Uterus (tissue), 4 donors: ENCODE measurements around the gene IGFL1. TPM values are rescaled to one million over a fixed set of nuclear protein-coding genes. Genes with fewer than 3 reads are reported as not detected.
"Not testable (repeated sequence)": the region's sequence is repeated elsewhere in the genome, so short reads cannot be mapped to it uniquely, and the experiment has no call there.

ENCODE experiments used
- DNase-seq, 2 donors: peaks; one replicate each; pipeline ENCODE4 v3.0.0-alpha.2; 2019 to 2020
- H3K27ac ChIP-seq, 2 donors: fragments of 200-600 bp; sonication (generic); 1 replicate in 1 of 2; 2 replicates in 1 of 2; pipeline ENCODE4 v1.5.1; 2016 to 2018
- H3K27me3 ChIP-seq, 2 donors: fragments of 200-600 bp; sonication (generic); one replicate each; pipeline ENCODE4 v1.5.1; 2018 to 2019; ENCODE audit warnings: control low read depth in 1 of 2
- H3K36me3 ChIP-seq, 2 donors: fragments of 200-600 bp; sonication (generic); one replicate each; pipeline ENCODE4 v1.5.1; 2019; ENCODE audit warnings: control low read depth in 1 of 2
- H3K4me1 ChIP-seq, 2 donors: fragments of 200-600 bp; sonication (generic); one replicate each; pipeline ENCODE4 v1.5.1; 2018 to 2019; ENCODE audit warnings: control low read depth in 1 of 2
- H3K4me3 ChIP-seq, 2 donors: fragments of 200-600 bp; sonication (generic); 1 replicate in 1 of 2; 2 replicates in 1 of 2; pipeline ENCODE4 v1.5.1; 2018 to 2019; ENCODE audit warnings: mild to moderate bottlenecking in 1 of 2
- H3K9me3 ChIP-seq, 2 donors: fragments of 200-600 bp; sonication (generic); one replicate each; pipeline ENCODE4 v1.5.1; 2019; ENCODE audit warnings: control low read depth in 1 of 2
- CTCF ChIP-seq, 4 experiments: fragments of 200-600 bp in 2 of 4; fragments of 450-650 bp in 2 of 4; sonication (generic) in 2 of 4; IDR thresholded peaks; one replicate each; pipeline ENCODE4 v1.5.1; 2016 to 2019; ENCODE audit warnings: antibody characterized with exemption in 4 of 4, mild to moderate bottlenecking in 2 of 4, moderate library complexity in 1 of 4
- POLR2A ChIP-seq, 2 donors: fragments of 450-650 bp; IDR thresholded peaks; one replicate each; pipeline ENCODE4 v1.6.1; 2016; ENCODE audit warnings: antibody characterized with exemption in 2 of 2, mild to moderate bottlenecking in 1 of 2, moderate library complexity in 1 of 2
- intact Hi-C: fragments of 100-400 bp; cut with DNase I; formaldehyde crosslinking; loops from one replicate; pipeline ENCODE4 v1.15.1; 2023; ENCODE audit warnings: low total_unique reads
- total RNA-seq, 4 donors: library from RNA; depleted of rRNA in 3 of 4; stranded (reverse); fragments of >200 nt in 3 of 4; gene quantifications; one replicate each; pipeline versions ENCODE4 v1.1.0 to v1.2.4, GENCODE V29; 2014 to 2023
- donor health status: DM: yes; HTN: yes; CAD: no.

IGFL1 gene
- total RNA-seq, 4 donors from 2014 or later, result not detected

- intact Hi-C loops, result no loop called here
Observed at GRCh38 chr19:46186101-46186716, 43.3 kb upstream of the IGFL1 start.

GRCh38 chr19:46186717-46187101 lies 42.8 kb upstream of the IGFL1 start:
- TF ChIP-seq POLR2A (IDR thresholded peaks at IDR 0.05) (no peak), CTCF (IDR thresholded peaks at IDR 0.05) (no peak)
- intact Hi-C loops, result no loop called here
- H3K27me3 ChIP-seq, result no peaks in the 10 kb centered on the region
- H3K27ac ChIP-seq, result no peak overlapping the region
- H3K36me3 ChIP-seq, result no peaks in the 10 kb centered on the region
- no peaks in the 10 kb centered on the region for H3K4me1 ChIP-seq
- H3K9me3 ChIP-seq, result no peaks in the 10 kb centered on the region
- no peak for DNase-seq
- no peak overlapping the region for H3K4me3 ChIP-seq

More at GRCh38 chr19:46186101-46186716, 43.3 kb upstream of the IGFL1 start:
- Histone ChIP-seq H3K4me1 (no peaks in the 10 kb centered on the region), H3K36me3 (no peaks in the 10 kb centered on the region), H3K27me3 (no peaks in the 10 kb centered on the region), H3K9me3 (no peaks in the 10 kb centered on the region), H3K27ac (no peak overlapping the region), H3K4me3 (no peak overlapping the region)
- DNase-seq, result no peak
- no peak for TF ChIP-seq CTCF (IDR thresholded peaks at IDR 0.05)
- TF ChIP-seq POLR2A (IDR thresholded peaks at IDR 0.05), result no peak

- intact Hi-C loops, result loop anchor here (10.0 kb wide), 1 partner anchor 105 kb away; no protein-coding TSS in a partner anchor
- Histone ChIP-seq H3K4me1 (no peaks in the 10 kb centered on the region), H3K4me3 (no peak overlapping the region), H3K27ac (no peak overlapping the region), H3K9me3 (no peaks in the 10 kb centered on the region), H3K27me3 (no peaks in the 10 kb centered on the region), H3K36me3 (no peaks in the 10 kb centered on the region)
- TF ChIP-seq POLR2A (IDR thresholded peaks at IDR 0.05) (no peak), CTCF (IDR thresholded peaks at IDR 0.05) (no peak)
- no peak for DNase-seq
Observed at GRCh38 chr19:46189971-46190888, 39.3 kb upstream of the IGFL1 start.

- DNase-seq, result no peak
- Histone ChIP-seq H3K36me3 (no peaks in the 10 kb centered on the region), H3K27ac (no peak overlapping the region), H3K4me1 (no peaks in the 10 kb centered on the region), H3K4me3 (no peak overlapping the region), H3K9me3 (no peaks in the 10 kb centered on the region), H3K27me3 (no peaks in the 10 kb centered on the region)
- no peak for TF ChIP-seq CTCF (IDR thresholded peaks at IDR 0.05)
- TF ChIP-seq POLR2A (IDR thresholded peaks at IDR 0.05), result no peak
- intact Hi-C loops, result loop anchor here (10.0 kb wide), 1 partner anchor 107 kb away; no protein-coding TSS in a partner anchor
Observed at GRCh38 chr19:46191356-46191755, 38.2 kb upstream of the IGFL1 start.

- no peak for DNase-seq
- Histone ChIP-seq H3K36me3 (no peaks in the 10 kb centered on the region), H3K27me3 (no peaks in the 10 kb centered on the region), H3K27ac (no peak overlapping the region), H3K4me3 (no peak overlapping the region), H3K4me1 (no peaks in the 10 kb centered on the region), H3K9me3 (no peaks in the 10 kb centered on the region)
- TF ChIP-seq POLR2A (IDR thresholded peaks at IDR 0.05) (no peak), CTCF (IDR thresholded peaks at IDR 0.05) (no peak)
- intact Hi-C loops, result loop anchor here (10.0 kb wide), 1 partner anchor 107 kb away; no protein-coding TSS in a partner anchor
Observed at GRCh38 chr19:46191972-46192371, 37.6 kb upstream of the IGFL1 start.

- H3K4me1 ChIP-seq, DNase-seq, H3K27me3 ChIP-seq, H3K9me3 ChIP-seq, H3K27ac ChIP-seq, H3K36me3 ChIP-seq, H3K4me3 ChIP-seq: not testable (repeated sequence)
- intact Hi-C loops, result loop anchor here (10.0 kb wide), 1 partner anchor 108 kb away; no protein-coding TSS in a partner anchor
Observed at GRCh38 chr19:46192626-46192991, 36.9 kb upstream of the IGFL1 start.
